Stomach (tissue), 9 donors: Measurements from ENCODE around the gene VRK3. TPM values are rescaled to one million over a fixed set of nuclear protein-coding genes. Genes with fewer than 3 reads are reported as not detected.

Source experiments
- DNase-seq, 2 donors: peaks; one replicate each; pipeline versions ENCODE4 v3.0.0 to v3.0.0-alpha.2; 2013 to 2019
- H3K27ac ChIP-seq, 5 donors: fragments of 200-600 bp in 4 of 5; sonication (generic) in 4 of 5; one replicate each; pipeline ENCODE4 v1.5.1; 2013 to 2019; ENCODE audit warnings: mild to moderate bottlenecking in 1 of 5, moderate library complexity in 1 of 5
- H3K27me3 ChIP-seq, 3 donors: fragments of 200-600 bp; sonication (generic); one replicate each; pipeline ENCODE4 v1.5.1; 2017 to 2019; ENCODE audit warnings: mixed run types in 1 of 3
- H3K36me3 ChIP-seq, 4 donors: fragments of 200-600 bp; sonication (generic); 1 replicate in 3 of 4; 2 replicates in 1 of 4; pipeline ENCODE4 v1.5.1; 2016 to 2019
- H3K4me1 ChIP-seq, 4 donors: fragments of 200-600 bp; sonication (generic); one replicate each; pipeline ENCODE4 v1.5.1; 2016 to 2019
- H3K4me3 ChIP-seq, 4 donors: fragments of 200-600 bp; sonication (generic) in 3 of 4; one replicate each; pipeline ENCODE4 v1.5.1; 2016 to 2019; ENCODE audit warnings: mild to moderate bottlenecking in 1 of 4
- H3K9me3 ChIP-seq, 4 donors: fragments of 200-600 bp; sonication (generic); one replicate each; pipeline ENCODE4 v1.5.1; 2016 to 2019
- EP300 ChIP-seq: sonication (generic); formaldehyde crosslinking; IDR thresholded peaks from one replicate; pipeline ENCODE4 v1.6.1; 2017; ENCODE audit warnings: antibody characterized with exemption
- POLR2A ChIP-seq, 4 donors: fragments of 450-650 bp; IDR thresholded peaks; one replicate each; pipeline ENCODE4 v1.6.1; 2016; ENCODE audit warnings: antibody characterized with exemption in 4 of 4, control low read depth in 2 of 4, mild to moderate bottlenecking in 1 of 4, moderate library complexity in 1 of 4
- POLR2AphosphoS5 ChIP-seq, 3 donors: sonication (generic); formaldehyde crosslinking; IDR thresholded peaks; one replicate each; pipeline ENCODE4 v1.6.1; 2016; ENCODE audit warnings: antibody characterized with exemption in 3 of 3
- WGBS, 5 donors: extraction: QIAGEN DNeasy Blood & Tissue Kit in 3 of 5; methylation state at CpG; one replicate each; pipeline versions ENCODE4 v1.1.5 to v1.1.7; 2013 to 2018; 5-methylcytosine and 5-hydroxymethylcytosine counted together
- intact Hi-C: fragments of 100-400 bp; cut with DNase I; formaldehyde crosslinking; loops from one replicate; pipeline ENCODE4 v1.15.1; 2023; ENCODE audit warnings: low total_unique reads
- polyA plus RNA-seq, 3 donors: library from polyadenylated mRNA; stranded (reverse); fragments of 200-250 nt; gene quantifications; one replicate each; pipeline ENCODE4 v1.2.3, GENCODE V29; 2013
- total RNA-seq, 5 donors: library from RNA; depleted of rRNA; stranded (reverse); fragments of >200 nt; gene quantifications; one replicate each; pipeline versions ENCODE4 v1.1.0 to v1.2.3, GENCODE V29; 2014 to 2016
- TF ChIP-seq, protein P1 (sequence below), 7 experiments: fragments of 450-650 bp in 4 of 7; fragments of 200-600 bp in 3 of 7; sonication (generic) in 3 of 7; IDR thresholded peaks; one replicate each; pipeline ENCODE4 v1.5.1; 2016 to 2019; ENCODE audit warnings: antibody characterized with exemption in 7 of 7, control low read depth in 2 of 7, mild to moderate bottlenecking in 1 of 7
- donor health status: healthy with polysubstance abuse.
- donor health status: Bipolar disorder and iron deficiency.
- donor health status: healthy.

VRK3 gene
- total and polyA plus RNA-seq, 8 donors, result 3.5 to 39.7 (median 22.8) TPM

DNA sequence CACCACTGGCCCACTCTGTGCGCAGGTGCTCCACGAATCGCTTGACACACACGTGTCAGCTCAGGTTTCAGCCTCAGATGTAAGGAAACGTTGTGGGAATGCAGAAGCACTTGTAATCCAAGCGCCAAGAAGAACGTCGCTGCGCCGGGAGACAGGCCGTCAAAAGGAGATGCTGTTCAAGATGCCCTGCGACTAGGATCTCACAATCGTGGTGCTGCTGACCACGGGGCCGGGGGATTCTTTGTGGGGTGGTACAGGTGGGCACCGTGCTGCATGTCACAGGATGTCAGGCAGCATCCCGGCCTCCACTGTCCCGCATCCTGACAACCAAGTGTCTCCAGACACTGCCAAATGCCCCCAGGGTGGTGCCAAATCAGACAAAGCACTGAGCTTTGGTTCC is 47.3 kb downstream of the VRK3 start:
- WGBS, 5 donors, result 85 to 90% (median 88%) methylated on average over 18 of the region's 18 CpGs
- H3K27me3 ChIP-seq, result no peaks in the 10 kb centered on the region
- H3K9me3 ChIP-seq, result no peaks in the 10 kb centered on the region
- peaks cover 24 to 88% (median 81%) of the 10 kb centered on the region in 4 donors for H3K36me3 ChIP-seq
- H3K4me1 ChIP-seq, result no peaks in the 10 kb centered on the region
- no peak for DNase-seq
- no peak overlapping the region for H3K4me3 ChIP-seq
- no peak overlapping the region for H3K27ac ChIP-seq
- TF ChIP-seq EP300 (no peak), POLR2A (IDR thresholded peaks at IDR 0.05) (no peak), POLR2AphosphoS5 (IDR thresholded peaks at IDR 0.05) (no peak)
- TF ChIP-seq, protein P1, sequence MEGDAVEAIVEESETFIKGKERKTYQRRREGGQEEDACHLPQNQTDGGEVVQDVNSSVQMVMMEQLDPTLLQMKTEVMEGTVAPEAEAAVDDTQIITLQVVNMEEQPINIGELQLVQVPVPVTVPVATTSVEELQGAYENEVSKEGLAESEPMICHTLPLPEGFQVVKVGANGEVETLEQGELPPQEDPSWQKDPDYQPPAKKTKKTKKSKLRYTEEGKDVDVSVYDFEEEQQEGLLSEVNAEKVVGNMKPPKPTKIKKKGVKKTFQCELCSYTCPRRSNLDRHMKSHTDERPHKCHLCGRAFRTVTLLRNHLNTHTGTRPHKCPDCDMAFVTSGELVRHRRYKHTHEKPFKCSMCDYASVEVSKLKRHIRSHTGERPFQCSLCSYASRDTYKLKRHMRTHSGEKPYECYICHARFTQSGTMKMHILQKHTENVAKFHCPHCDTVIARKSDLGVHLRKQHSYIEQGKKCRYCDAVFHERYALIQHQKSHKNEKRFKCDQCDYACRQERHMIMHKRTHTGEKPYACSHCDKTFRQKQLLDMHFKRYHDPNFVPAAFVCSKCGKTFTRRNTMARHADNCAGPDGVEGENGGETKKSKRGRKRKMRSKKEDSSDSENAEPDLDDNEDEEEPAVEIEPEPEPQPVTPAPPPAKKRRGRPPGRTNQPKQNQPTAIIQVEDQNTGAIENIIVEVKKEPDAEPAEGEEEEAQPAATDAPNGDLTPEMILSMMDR (IDR thresholded peaks at IDR 0.05), result no peak
- intact Hi-C loops, result no loop called here

DNA sequence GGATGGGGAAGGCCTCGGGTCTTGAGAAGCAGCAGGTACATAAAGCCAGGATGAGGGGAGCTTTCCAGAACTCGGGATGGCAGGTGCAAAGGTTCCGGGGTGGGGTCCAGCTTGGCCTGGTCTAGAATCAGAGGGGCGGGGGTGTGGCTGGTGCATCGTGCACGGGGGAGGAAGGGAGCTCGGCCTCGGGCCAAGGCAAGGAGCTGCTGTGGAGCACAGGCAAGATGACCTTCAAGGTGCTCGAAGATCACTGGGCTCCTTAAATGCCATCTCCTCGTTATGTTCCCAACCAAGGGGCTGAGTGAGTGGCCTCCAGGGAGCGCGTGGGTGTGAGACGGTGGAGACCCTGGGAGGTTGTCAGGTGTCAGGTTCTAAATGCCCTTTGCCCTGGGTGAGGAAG is 48.1 kb downstream of the VRK3 start:
- intact Hi-C loops, result no loop called here
- Histone ChIP-seq H3K27me3 (no peaks in the 10 kb centered on the region), H3K27ac (no peak overlapping the region), H3K4me3 (no peak overlapping the region), H3K9me3 (no peaks in the 10 kb centered on the region), H3K4me1 (peaks cover 0 to 5% (median 2%) of the 10 kb centered on the region in 4 donors), H3K36me3 (peaks cover 24 to 81% (median 77%) of the 10 kb centered on the region in 4 donors)
- DNase-seq, result no peak
- WGBS, 5 donors, result 77 to 93% (median 83%) methylated on average over 13 of the region's 13 CpGs
- TF ChIP-seq, protein P1 (IDR thresholded peaks at IDR 0.05), result no peak
- TF ChIP-seq EP300 (no peak), POLR2AphosphoS5 (IDR thresholded peaks at IDR 0.05) (no peak), POLR2A (IDR thresholded peaks at IDR 0.05) (no peak)

DNA sequence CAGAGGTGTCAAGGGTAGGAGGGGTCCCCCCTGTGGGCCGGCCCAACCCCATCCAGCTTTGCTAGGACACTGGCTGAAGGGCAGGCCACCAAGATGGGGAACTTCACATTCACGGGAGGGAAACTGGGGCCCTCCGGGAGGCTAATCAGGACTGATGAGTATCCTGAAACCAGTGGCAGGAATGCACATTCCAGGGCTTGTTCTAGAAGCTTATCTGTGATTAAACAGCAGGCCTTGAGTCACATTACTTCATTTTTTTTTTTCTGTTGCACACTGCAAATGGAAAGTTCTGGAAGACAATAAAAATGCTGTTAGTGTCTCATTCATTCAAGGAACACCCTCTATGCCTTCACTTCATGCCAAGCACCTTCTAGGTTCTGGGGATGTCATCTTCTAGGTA is 48.7 kb downstream of the VRK3 start:
- H3K27ac ChIP-seq, result no peak overlapping the region
- H3K9me3 ChIP-seq, result no peaks in the 10 kb centered on the region
- DNase-seq, result no peak
- H3K27me3 ChIP-seq, result peaks cover 0 to 4% (median 0%) of the 10 kb centered on the region in 3 donors
- peaks cover 0 to 9% (median 6%) of the 10 kb centered on the region in 4 donors for H3K4me1 ChIP-seq
- H3K4me3 ChIP-seq, result no peak overlapping the region
- peaks cover 18 to 75% (median 71%) of the 10 kb centered on the region in 4 donors for H3K36me3 ChIP-seq
- WGBS, 5 donors, result 69 to 81% (median 77%) methylated on average over 3 of the region's 3 CpGs
- intact Hi-C loops, result no loop called here
- TF ChIP-seq EP300 (no peak), POLR2AphosphoS5 (IDR thresholded peaks at IDR 0.05) (no peak), POLR2A (IDR thresholded peaks at IDR 0.05) (no peak)
- TF ChIP-seq, protein P1 (IDR thresholded peaks at IDR 0.05), result no peak

DNA sequence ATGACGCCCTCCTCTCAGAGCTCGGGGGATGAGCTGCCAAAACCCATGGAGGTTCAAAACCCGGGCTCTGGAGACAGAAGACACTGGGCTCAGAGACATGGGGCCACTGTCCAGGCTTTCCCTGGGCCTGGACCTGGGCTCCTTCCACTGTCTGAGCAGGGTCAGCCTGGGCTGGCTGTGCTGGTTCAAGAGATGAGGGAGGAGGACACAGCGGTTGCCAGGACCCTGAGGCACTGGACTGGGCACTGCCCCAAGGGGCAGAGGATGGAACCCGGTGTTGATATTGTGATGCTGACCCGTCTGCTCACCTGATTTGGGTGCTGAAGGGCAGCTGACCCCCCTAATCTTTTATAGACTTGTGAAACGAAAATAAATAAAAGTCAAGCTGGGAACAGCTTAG is 50.1 kb downstream of the VRK3 start:
- Histone ChIP-seq H3K4me1 (peaks cover 0 to 9% (median 7%) of the 10 kb centered on the region in 4 donors), H3K27me3 (peaks cover 0 to 9% (median 0%) of the 10 kb centered on the region in 3 donors), H3K4me3 (no peak overlapping the region), H3K9me3 (no peaks in the 10 kb centered on the region), H3K36me3 (peaks cover 18 to 61% (median 57%) of the 10 kb centered on the region in 4 donors), H3K27ac (no peak overlapping the region)
- intact Hi-C loops, result no loop called here
- TF ChIP-seq, protein P1 (IDR thresholded peaks at IDR 0.05), result no peak
- TF ChIP-seq POLR2AphosphoS5 (IDR thresholded peaks at IDR 0.05), result no peak
- TF ChIP-seq EP300, result no peak
- TF ChIP-seq POLR2A (IDR thresholded peaks at IDR 0.05), result no peak
- no peak for DNase-seq
- 79 to 86% (median 83%) methylated on average over 6 to 7 of the region's 7 CpGs for WGBS, 5 donors
